Hematopoietic multipotent progenitor cell treated with erythropoietin and hydrocortisone succinate and interleukin-3 and kit ligand, for 15 days (in vitro differentiated cells): ENCODE data around the gene SFXN4.

Experiments used
- DNase-seq: peaks from one replicate; pipeline ENCODE4 v3.0.0-alpha.2; 2015; ENCODE audit warnings: low spot score

SFXN4 gene, protein sequence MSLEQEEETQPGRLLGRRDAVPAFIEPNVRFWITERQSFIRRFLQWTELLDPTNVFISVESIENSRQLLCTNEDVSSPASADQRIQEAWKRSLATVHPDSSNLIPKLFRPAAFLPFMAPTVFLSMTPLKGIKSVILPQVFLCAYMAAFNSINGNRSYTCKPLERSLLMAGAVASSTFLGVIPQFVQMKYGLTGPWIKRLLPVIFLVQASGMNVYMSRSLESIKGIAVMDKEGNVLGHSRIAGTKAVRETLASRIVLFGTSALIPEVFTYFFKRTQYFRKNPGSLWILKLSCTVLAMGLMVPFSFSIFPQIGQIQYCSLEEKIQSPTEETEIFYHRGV

GRCh38 chr10:119165171-119166117 lies at the start of gene SFXN4:
SFXN4 (minus strand) TSS chr10:119165714; CDS start chr10:119165647, 67 bp downstream.
- peak; percentile 78 for DNase-seq

GRCh38 chr10:119211625-119212441 lies 46.3 kb upstream of the SFXN4 start:
- DNase-seq = no peak

- DNase-seq = no peak
These were observed 45.7 kb upstream of the SFXN4 start for GRCh38 chr10:119211176-119211575.

- DNase-seq = no peak
These were observed 45.1 kb upstream of the SFXN4 start for GRCh38 chr10:119210633-119211032.

- DNase-seq = no peak
These were observed 44.3 kb upstream of the SFXN4 start for GRCh38 chr10:119209736-119210355.

DNA sequence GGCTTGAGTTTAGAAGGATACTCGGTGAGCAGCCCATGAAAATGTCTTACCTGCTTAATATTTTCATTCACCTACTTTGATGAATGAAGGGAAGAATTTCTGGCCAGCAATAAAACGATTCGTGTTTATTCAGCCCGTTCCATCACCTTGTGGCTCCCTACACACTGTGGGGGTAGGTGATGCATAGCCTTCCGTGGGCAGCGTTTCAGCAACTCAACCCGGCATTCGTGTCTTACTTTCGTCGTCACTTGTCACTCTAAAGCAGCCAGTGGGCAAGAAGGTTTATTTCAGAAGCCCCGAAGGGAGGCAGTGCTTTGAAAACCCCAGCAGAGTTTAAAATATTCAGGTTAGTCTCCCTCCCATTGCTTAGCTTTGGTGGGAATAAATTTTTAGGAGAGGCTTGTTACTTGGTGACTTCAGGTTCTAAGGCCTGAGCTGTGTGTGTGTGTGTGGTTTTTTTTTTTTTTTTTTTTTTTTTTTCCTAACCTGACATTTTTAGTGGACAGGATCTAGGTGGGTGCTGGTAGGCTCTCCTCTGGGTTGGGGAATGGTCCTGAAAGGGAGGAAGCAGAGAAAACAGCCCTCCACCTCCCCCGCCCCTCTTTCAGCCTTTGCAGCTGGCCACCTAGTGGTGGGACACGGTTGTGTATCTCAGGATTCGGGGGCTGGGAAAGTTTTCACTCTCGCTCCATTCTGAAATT lies 43.7 kb upstream of the SFXN4 start:
- DNase-seq = peak; percentile 50

DNA sequence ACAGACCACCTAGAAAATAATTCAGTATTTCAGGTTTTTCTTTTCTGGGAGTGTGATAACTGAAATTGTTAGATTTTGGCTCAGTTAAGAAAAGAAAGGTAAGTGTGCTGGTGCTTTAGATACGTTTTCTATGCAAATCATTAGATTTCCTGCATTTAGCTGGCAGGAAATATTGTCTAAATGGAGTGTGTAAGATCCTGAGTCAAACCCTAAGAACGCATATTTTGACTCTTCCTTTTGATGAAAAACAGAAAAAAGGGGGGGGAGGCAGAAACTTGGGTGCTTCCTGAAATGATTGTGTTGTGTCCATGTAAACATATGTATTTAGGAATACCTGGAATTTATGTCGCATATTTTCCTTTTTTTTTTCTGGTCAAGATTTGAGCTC lies 43.0 kb upstream of the SFXN4 start:
- DNase-seq = no peak

- no peak for DNase-seq
These were observed 42.4 kb upstream of the SFXN4 start for GRCh38 chr10:119207713-119208552.

GRCh38 chr10:119207366-119207666 lies 41.8 kb upstream of the SFXN4 start, which contains the start of gene GRK5:
GRK5 (plus strand) TSS chr10:119207571; CDS start chr10:119207918, 347 bp downstream.
- peak; percentile 92 for DNase-seq

DNA sequence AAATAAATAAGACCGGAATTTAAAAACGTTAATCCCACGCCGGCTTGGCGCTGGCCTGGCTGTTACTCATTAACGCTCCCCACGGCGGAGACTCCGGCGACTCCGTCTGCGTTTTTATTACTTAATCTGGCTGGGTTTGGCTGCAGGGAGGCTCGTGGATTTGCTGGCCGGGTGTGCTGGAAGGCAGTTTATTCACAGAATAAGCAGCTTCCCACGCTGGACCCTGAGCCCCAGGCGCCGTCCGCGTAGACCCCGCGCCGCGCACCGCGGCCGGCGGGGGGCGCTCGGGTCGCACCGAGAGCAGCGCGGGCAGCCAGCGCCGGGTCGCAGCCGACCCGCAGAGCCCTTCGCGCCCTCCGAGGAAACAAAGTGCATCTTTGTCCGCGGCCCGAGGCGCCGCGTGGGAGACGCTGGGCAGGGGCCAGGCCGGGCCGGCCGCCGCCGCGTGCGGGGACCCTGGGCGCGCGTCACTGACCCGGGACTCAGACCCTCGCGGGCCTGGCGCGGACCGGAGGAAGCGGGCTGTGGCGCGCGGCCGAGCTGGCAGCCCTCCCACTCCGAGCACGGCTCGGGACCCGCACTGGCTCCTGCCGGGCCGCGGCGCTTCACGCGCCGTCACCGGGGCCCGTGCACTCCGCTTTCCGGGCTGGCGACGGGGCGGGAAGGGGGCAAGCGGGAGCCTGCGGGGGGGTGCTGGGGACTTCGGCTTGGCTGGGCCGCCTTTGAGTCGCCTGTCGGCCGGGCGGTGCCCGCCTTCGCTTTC lies 41.3 kb upstream of the SFXN4 start:
- DNase-seq = peak; percentile 54

GRCh38 chr10:119205894-119206602 lies 40.5 kb upstream of the SFXN4 start:
- DNase-seq = no peak

- DNase-seq = no peak
These were observed 37.5 kb upstream of the SFXN4 start for GRCh38 chr10:119203006-119203405.

DNA sequence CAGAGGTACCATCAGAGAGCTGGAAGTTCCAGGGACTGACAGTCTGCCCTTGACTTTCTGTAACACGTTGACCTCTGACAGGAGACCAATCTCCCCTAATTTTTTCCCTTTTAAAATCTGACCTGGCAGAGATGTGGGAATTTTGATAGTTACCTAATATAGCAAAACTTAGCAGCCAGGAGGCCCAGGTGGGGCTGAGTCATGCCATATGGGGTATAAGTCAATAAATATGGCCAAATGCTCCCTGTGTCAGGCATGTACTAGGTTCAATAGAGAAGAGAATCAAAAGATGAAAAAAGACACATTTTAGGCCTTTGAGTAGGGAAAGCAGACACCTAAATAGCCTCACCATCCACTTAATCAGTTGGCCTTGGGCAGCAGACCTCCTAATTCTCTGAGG lies 35.7 kb upstream of the SFXN4 start:
- DNase-seq = no peak

GRCh38 chr10:119199231-119199992 lies 33.9 kb upstream of the SFXN4 start:
- DNase-seq = peak; percentile 33

DNA sequence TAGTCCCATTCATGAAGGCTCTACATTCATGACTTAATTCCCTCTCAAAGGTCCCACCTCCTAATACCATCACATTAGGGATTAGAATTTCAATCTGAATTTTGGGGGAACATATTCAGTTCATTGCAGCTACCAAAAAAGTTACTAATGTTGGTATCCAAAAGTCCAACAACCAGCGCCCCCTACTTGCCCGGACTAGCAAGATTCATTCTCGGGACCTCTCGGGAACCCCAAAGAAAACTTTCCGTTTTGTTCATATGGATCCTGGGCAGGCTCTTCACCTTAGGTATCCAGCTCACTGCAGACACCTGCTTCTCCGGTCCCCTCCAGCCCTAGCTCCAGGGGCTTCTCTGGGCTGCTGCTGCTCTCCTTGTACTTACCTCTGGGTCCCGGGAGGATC lies 32.9 kb upstream of the SFXN4 start:
- DNase-seq = peak; percentile 46

GRCh38 chr10:119197921-119198320 lies 32.4 kb upstream of the SFXN4 start:
- no peak for DNase-seq

DNA sequence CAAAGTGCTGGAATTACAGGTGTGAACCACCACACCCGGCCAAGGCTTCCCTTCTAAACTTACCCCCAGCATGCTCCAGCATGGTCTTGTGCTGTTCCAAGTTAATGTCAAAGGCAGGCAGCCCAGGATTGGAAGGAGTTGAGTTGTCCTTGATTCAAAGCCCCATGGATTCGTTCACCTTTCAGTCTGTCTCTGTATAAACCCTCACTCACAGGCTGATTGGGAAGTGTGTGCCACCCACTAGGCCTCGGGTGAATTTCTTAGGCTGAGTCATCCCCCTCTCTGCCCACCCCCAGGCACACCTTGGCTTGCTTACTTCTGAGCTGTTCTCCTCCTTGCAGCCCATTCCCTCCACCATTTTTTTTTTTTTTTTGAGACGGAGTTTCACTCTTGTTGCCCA lies 26.4 kb upstream of the SFXN4 start:
- DNase-seq = no peak
